Occipital lobe (tissue), 2 donors: ENCODE data around the gene SLC14A1. TPM values are rescaled to one million over a fixed set of nuclear protein-coding genes. Genes with fewer than 3 reads are reported as not detected.

Experiments
- DNase-seq: peaks from one replicate; lab custom pipeline; 2025; lab: John Stamatoyannopoulos, UW
- total RNA-seq: library from RNA; depleted of rRNA; stranded (reverse); fragments of >200 nt; gene quantifications from one replicate; pipeline ENCODE4 v1.2.3, GENCODE V29; 2014

SLC14A1 gene
- total RNA-seq, 1 donor from 2014 or later: 4.1 TPM

DNA sequence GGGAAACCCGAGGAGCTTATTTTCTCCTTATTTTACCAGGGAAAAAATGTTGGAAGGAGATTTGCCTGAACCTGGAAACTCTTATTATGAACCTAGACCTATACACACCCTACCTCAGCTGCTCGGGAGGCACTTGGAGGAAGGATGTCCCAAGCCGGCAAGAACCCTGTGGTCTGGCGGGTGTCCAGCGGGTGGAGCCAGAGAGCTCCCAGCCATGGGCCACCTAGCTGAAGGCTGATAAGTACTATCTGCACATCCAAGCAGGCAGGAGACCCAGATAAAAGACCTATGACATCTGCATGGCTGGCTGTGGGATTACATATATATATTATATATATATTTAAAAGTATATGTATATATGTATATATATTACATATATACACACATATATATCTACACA lies 1.1 kb upstream of the SLC14A1 start:
- DNase-seq: no peak

DNA sequence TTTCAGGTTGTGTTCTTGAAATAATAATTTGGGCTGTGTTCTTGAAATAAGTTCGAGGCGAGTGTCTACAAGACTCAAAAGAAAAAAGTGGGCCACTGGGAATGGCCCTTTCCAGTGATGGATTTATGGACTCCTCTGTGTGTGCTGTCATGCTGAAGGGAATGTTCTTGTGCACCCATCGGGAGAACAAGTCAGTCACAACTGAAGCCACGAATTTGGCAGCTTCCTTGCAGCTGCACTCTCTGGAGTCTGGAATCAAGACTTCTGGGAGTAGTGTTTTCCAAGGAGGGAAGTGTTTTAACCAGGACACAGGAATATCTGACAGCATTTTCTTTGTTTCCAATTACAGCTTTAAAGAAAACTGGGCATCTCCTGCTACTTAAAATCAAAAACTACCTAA lies 620 bp downstream of the SLC14A1 start:
- no peak for DNase-seq

DNA sequence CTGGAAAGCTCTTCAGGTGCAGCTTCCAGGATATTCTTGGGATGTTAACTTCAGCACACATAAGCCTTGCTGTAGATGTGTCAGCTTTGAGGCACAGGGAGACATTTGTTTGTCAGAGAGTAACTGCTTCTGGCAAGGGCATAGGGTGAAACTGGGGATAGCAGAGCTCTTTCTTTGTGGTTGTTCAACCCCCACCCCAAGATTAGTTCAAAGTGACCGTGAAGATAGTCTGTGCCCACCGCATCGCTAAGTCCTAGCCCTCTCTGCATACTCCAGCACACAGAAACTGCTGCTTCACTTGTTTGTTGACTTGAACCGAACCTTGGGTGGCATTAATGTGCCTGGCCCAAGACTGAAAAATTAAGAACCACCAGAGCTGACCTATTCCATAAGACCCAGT lies 1.4 kb downstream of the SLC14A1 start:
- DNase-seq: no peak

DNA sequence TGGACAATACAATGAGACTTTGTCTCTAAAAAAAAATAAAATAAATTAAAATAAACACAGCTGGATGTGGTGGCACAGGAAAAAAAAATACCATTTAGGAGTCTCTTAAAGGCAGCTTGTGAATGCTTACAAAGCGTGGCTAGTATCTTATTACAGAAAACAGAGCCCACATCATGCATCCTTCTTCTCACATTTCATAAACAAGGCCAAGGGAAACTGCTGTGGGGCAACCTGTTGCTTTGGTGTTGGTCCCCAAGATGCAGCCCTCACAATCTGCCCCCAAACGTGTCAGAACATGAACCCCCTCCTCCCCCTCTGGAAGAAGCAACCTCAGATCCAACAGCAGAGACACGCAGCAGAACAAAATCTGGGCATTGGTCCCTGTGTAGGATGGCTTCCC lies 2.6 kb downstream of the SLC14A1 start:
- DNase-seq: no peak

DNA sequence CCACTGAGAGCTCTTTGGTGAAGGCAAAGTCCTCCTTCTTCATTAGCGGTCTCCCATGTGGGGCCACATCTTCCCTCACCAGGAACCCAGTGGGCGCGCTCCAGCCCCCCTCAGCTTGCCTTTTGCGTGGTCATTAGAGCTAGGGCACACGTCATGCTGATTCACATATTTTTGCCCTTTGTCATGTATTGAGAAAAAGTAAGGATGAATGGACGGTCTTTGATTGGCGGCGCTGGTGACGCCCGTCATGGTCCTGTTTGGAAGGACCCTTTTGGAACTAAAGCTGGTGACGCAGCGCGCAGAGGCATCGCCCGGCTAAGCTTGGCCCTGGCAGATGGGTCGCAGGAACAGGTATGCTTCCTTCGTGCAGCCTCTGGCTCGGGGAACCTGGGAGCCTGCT lies 3.1 kb downstream of the SLC14A1 start:
- no peak for DNase-seq

DNA sequence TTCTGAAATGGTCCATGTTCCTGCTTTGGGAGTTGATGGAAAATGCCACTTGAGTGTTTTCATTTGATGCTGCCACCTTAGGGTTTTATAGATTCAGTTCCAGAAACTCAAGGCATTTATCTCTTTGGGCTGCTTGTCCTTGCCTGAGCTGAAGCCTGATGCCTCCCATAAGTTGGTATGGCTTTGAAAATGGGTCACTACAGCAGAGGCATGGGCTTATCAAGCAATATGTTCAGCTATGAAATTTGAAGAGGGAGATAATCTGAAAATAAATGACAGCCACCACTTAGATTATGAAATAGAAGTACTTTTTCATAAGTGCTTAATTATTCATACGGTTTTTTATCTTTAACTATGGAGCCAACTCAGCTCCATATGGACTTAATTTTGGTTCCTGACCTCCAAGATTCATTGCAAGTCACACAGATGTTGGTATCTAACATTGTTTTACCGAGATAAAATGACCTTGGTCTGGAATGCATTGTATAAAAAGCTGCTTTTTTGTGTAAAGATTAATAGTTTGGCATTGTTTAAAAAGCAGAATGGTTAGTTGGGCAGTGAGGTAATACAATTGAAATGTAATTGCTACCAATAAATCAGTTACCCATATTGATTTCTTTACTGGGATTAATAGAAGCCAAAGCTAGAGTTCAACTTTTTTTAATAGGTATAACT lies 4.5 kb downstream of the SLC14A1 start:
- no peak for DNase-seq

DNA sequence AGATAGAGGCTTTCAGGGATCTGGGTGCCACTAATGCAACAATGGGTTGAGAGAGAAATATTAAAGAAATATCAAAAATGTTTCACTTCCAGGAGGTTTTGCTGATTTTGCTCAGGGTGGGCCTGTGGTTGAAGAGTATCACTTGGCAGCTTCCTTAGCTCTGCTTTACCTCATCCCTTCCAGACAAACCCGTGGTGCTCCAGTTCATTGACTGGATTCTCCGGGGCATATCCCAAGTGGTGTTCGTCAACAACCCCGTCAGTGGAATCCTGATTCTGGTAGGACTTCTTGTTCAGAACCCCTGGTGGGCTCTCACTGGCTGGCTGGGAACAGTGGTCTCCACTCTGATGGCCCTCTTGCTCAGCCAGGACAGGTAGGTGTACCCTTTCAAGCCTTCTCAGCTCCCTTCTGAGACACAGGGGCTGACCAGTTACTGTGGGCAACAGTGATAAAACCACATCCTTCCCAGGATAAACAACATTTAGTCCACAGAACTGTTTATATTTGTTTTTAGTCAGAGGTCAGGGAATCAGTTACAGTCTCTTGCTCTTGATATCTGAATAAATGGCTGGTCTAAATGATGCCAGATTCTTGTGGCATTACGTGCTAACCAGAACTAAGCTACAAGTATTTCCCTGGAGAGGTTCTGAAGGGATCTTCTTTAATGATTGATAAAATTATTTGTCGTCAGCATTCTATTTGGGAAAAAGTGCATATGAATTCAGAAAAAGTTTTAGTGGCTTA lies 7.0 kb downstream of the SLC14A1 start:
- no peak for DNase-seq

DNA sequence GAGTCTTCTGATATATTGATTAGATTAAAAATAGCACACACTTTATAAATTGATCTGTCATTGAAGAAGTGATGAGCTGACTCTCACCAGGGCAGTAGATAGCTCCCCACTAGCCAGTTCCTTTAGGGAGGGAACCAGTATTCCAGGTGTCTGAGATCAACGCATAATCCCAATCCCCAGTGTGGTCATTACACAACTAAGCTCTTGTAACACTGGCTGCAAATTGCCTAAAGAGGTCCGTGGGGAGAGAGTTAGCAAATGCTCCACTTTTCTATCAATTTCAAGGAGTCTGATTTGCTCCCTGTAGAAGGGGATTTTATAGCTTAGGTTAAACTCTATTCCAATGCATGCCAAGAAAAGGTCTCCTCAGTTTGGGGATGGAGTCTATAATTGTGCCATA lies 7.7 kb downstream of the SLC14A1 start:
- no peak for DNase-seq

DNA sequence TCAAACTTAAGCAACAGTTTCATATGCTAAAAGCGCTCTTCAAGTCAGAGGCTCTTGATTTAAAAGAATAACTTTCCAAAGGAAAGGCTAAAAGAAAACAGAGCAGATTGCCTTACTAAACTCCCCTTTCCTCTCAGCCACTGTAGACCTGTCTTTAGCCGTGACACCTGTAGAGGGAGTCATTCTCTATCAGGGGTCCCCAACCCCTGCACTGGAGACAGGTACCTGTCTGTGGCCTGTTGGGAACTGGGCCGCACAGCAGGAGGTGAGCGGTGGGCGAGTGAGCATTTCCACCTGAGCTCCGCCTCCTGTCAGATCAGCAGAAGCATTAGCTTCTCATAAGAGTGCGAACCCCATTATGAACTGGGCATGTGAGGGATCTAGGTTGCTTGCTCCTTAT lies 9.6 kb downstream of the SLC14A1 start:
- DNase-seq: no peak

DNA sequence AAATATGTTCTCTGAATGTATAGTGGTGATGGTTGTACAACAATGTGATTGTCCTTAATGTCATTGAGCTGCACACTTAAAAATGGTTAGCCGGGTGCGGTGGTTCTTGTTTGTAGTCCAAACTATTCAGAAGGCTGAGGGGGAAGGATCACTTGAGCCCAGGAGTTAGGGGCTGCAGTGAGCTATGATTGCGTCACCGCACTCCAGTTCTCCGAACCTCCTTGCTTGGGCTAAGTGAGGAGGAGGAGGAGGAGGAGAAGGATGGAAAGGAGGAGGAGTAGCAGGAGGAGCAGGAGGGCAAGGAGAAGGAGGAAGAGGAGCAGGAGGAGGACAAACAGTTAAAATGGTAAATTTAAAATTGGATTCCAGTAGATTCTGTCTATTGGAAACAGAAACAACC lies 10.5 kb downstream of the SLC14A1 start:
- DNase-seq: no peak

DNA sequence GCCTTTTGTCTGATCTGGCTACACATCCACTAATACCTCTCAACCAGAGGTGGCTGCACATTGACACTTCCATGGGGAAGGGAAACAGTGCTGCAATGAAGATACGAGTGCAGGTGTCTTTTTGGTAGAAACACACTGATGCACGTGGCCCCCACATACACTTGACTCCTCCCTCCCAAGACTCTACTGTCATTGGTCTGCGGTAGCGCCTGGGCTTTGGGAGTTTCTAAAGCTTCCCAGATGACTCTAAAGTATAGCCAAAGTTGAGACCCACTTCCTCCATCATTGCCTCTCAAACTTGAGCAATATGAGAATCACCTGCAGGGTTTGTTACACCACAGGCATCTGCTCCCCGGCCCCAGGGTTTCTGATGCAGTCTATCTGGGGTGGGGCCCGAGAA lies 11.0 kb downstream of the SLC14A1 start:
- no peak for DNase-seq

DNA sequence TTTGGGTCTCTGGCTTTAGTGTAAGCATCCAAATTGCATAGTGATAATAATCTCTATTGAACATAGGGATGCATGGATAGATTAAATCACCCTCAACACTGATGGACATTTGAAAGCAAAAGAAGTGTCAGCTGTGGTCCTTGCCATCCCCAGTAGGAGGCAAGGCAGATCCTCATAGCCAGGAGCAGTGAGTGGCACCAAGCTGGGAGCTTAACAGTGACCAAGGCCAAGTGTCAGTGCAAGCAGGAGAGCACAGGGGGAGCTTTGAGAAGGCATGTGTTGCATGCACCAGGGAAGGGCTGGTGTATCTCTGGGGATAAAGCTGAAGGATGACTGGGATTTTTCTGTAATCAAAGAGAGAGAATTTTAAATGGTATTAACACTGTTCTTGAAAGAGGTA lies 14.7 kb downstream of the SLC14A1 start:
- no peak for DNase-seq

DNA sequence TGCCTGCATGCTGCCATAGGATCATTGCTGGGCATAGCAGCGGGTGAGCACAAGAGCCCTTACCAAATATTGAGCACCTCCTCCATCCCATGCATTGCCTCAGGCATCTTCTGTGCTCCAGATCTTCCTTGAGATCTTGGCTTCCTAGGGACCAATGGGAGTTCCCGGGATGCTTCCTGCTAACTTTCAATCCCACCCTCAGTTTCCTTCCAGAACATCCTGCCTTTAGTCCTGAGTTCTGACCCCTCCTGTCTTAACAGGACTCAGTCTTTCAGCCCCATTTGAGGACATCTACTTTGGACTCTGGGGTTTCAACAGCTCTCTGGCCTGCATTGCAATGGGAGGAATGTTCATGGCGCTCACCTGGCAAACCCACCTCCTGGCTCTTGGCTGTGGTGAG lies 15.3 kb downstream of the SLC14A1 start:
- DNase-seq: no peak

DNA sequence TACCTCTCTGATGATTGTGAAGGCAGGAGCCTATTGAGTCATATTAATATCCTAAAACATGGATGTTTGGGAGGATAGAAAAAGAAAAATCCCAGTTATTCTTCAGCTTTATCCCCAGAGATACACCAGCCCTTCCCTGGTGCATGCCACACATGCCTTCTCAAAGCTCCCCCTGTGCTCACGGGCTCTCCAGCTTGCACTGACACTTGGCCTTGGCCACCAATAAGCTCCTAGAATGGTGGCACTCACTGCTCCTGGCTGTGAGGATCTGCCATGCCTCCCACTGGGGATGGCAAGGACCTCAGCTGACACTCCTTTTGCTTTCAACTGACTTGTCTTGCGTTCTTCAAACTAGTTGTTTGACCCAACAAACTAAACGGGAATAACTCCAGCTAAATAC lies 15.9 kb downstream of the SLC14A1 start:
- no peak for DNase-seq

DNA sequence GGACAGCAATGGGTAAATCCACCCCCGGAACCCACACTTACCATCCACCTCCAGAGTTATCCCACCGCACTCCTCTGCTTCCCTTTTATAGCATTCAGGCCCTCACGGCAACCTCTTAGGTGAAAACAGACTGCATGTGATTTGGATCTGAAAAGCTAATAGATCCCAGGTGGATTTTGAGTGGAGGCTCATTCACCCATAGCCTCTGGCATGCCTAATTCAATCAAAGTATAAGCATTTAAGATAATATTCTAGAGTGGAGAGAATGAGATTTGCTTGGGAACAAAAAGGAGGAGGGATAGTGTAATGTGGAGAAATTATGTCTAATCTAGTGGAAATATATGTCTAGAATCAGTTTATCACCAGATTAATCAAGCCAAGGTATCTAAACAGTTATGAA lies 17.1 kb downstream of the SLC14A1 start:
- DNase-seq: no peak

DNA sequence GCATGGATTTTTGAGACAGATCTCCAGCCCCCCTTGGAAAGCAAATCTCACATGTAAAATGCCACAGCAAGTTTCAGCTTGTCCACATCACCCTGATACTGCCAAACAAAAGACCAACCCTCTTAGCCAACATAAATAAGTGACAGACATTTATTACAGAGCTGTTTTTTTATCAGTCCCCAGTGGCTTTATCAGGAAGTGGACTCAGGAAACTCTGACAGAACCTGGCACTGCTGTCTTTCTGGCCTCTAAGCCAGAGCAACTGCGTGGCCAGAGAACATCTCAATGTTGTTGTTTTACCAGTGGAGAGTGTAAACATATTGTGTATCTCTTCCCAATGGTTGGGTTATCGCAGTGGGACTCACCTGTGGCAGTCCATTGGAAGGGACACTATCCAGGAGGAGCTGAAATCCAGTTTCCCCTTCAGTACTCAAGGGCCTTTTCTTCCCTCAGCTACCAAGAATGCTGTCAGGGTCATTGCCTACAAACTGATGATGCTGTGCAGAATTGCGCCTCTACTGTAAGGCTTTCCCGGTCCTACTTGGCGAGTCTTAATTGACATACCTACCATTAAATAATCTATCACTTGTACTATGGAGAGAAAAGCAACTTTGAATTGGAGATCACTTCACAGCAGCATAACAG lies 22.0 kb downstream of the SLC14A1 start:
- no peak for DNase-seq

DNA sequence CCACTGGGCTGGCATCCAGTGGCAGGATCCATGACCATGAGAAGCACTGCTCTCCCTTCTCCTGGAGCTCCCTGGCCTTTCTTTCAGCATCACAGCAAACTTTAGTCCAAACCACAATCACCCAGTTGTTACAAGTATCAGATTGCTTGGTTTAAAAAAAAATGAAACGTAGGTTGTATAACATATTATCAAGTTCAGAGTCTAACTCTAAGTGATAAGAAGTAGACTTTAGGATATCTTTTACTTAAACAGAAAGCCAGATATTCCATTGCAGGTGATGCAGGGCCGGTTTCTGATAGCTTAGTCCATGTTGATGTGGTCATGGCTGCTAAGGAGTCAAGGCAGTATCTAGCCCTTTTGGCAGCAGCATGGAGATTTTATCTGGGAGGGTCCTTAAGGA lies 24.5 kb downstream of the SLC14A1 start:
- DNase-seq: no peak

DNA sequence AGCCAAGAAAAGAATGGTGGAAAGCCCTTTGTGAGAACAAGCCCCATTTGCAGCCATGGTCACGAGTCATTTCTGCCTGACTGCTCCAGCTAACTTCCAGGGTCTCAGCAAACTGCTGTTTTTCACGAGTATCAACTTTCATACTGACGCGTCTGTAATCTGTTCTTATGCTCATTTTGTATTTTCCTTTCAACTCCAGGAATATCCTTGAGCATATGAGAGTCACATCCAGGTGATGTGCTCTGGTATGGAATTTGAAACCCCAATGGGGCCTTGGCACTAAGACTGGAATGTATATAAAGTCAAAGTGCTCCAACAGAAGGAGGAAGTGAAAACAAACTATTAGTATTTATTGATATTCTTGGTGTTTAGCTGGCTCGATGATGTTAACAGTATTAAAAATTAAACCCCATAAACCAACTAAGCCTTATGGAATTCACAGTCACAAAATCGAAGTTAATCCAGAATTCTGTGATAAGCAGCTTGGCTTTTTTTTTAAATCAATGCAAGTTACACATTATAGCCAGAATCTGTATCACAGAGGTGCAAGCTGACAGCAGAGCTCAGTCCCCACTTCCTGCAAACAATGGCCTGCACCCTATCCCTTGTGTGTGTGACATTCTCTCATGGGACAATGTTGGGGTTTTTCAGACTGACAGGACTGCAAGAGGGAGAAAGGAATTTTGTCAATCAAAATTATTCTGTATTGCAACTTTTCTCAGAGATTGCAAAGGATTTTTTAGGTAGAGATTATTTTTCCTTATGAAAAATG lies 26.1 kb downstream of the SLC14A1 start:
- DNase-seq: no peak

DNA sequence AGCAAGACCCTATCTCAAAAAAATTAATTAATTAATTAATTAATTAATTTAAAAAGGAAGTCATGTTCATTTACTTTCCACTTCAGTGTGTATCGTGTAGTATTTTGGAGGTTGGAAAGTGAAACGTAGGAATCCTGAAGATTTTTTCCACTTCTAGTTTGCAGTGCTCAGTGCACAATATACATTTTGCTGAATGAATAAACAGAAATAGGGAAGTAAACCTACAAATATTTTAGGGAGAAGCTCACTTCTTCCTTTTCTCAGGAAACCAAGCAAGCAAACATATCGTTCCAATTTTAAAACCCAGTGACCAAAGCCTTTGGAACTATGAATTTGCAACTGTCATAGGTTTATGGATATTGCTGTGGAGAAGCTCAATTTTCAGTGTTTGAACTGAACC lies 27.8 kb downstream of the SLC14A1 start:
- no peak for DNase-seq

DNA sequence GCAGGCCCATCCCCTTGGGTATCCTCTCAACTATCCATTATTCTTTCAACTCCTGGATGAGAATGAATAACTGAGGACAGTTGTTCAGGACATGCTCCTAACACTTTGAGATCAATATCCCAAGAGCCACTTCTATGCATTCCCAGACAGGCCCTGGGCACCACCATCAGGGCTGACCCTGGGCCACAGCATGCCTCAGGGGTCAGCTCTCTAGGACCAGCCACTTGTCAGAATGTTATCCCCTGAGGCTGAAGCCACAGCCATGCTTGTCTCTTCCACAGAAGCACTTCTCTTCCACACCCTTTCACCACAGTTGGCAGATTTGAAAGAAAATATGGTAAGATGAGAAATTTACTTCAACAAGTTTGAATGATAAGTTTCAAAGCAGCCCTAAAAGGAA lies 28.7 kb downstream of the SLC14A1 start:
- no peak for DNase-seq

DNA sequence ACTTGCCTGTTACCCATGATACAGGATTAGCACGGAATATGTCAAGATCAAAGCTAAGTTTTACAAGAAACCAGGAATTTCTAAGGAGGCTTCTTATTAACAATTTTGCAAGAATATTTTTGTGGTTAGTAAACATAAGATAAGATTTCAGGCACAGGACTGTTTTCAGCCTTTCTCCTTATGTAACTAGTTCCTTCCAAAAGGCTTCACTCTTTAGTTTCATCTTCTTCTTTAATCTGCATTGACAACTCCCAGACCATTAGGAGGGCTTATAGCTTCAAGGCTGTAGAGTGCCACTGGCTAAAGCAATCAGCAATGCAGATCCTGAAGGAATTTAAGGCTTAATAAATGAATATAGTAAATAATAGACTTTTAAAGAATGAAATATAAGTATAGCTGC lies 29.3 kb downstream of the SLC14A1 start:
- no peak for DNase-seq

DNA sequence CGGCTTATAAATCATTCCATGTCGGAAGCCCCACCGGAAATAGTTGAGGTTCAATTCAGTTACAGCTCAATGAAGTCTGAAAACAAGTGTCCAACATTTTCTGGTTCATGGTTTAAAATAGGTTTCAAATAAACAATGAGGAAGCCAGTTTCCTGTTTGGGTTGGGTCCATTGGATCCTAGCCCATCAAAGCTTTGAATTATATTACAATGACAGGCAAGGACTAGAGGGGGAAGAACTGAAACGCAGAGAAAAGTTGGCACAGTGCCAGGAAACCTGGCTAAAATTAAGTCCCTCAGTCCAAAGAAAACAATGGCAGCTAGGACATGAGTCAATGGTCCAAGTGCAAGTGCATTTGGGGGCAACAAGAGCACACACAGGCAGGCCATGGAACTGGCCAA lies 32.0 kb downstream of the SLC14A1 start:
- DNase-seq: no peak
